SK-MEL-5 (cell line): ENCODE results near the gene HPDL. TPM values are rescaled to one million over a fixed set of nuclear protein-coding genes. Genes with fewer than 3 reads are reported as not detected.
"Not testable (repeated sequence)": the region's sequence is repeated elsewhere in the genome, so short reads cannot be mapped to it uniquely, and the experiment has no call there.

Experiments used
- DNase-seq: peaks from one replicate; pipeline ENCODE4 v3.0.0-alpha.2; 2016; ENCODE audit warnings: low read depth, low spot score
- in situ Hi-C: cut with HindIII; loops from 2 replicates; pipeline ENCODE4 v1.10.0; 2016; ENCODE audit warnings: low sequenced_read_pairs, high pct_unique_total_duplicates, low pct_unique_long_range_greater_than_20kb
- polyA plus RNA-seq, 2 experiments: library from polyadenylated mRNA; depleted of rRNA; stranded (reverse); fragments of >200 nt; gene quantifications; 2 replicates each; pipeline ENCODE4 v1.2.3, GENCODE V29; 2015
- total RNA-seq: library from RNA; depleted of rRNA; stranded (reverse); fragments of >200 nt; shearing (Covaris generic); gene quantifications from 2 replicates; pipeline ENCODE4 v1.2.3, GENCODE V29; 2014; rRNA removed

The HPDL gene
- total RNA-seq, result not detected in 2 replicates
- polyA plus RNA-seq (2015; cell fraction: cytosol; rRNA removed), result 0.13 TPM in 1 of 2 replicates, not detected in the other
- not detected in 2 replicates for polyA plus RNA-seq (2015; cell fraction: nucleus; rRNA removed)

GRCh38 chr1:45326627-45327623 lies at the start of gene HPDL:
TSS of gene HPDL (plus strand) at chr1:45326895. CDS start at chr1:45327149, 254 bp downstream.
- DNase-seq, result no peak
- in situ Hi-C loops, result no loop called here

GRCh38 chr1:45282351-45282750 lies 44.3 kb upstream of the HPDL start:
- in situ Hi-C loops, result no loop called here
- DNase-seq, result no peak

DNA sequence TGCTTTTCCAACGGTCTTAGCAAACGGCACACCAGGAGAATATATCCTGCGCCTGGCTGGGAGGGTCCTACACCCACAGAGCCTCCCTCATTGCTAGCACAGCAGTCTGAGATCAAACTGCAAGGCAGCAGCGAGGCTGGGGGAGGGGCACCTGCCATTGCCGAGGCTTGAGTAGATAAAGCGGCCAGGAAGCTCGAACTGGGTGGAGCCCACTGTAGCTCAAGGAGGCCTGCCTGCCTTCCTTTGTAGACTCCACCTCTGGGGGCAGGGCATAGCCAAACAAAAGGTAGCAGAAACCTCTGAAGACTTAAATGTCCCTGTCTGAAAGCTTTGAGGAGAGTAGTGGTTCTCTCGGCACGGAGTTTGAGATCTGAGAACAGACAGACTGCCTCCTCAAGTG lies 41.8 kb upstream of the HPDL start:
- in situ Hi-C loops, DNase-seq: not testable (repeated sequence)

DNA sequence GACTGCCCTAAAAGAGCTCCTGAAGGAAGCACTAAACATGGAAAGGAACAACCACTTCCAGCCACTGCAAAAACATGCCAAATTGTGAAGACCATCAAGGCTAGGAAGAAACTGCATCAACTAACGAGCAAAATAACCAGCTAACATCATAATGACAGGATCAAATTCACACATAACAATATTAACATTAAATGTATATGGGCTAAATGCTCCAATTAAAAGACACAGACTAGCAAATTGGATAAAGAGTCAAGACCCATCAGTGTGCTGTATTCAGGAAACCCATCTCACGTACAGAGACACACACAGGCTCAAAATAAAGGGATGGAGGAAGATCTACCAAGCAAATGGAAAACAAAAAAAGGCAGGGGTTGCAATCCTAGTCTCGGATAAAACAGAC lies 40.2 kb upstream of the HPDL start:
- DNase-seq, in situ Hi-C loops: not testable (repeated sequence)

GRCh38 chr1:45291002-45291401 lies 35.7 kb upstream of the HPDL start:
- in situ Hi-C loops, DNase-seq: not testable (repeated sequence)

DNA sequence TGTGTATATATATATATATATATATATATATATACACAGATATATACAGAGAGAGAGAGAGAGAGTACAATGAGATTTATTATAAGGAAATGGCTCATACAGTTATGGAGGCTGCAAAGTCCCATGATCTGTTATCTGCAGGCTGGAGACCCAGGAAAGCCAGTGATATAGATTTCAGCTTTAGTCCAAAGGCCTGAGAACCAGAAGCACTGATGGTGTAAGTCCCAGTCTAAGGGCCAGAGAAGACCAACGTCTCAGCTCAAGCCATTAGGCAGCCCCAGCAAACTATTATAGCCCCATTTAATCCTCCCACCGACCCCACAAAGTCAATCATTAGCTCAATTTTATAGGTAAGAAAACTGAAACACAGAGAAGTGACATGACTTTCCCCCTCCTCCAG lies 35.0 kb upstream of the HPDL start:
- DNase-seq, result no peak
- in situ Hi-C loops, result no loop called here

DNA sequence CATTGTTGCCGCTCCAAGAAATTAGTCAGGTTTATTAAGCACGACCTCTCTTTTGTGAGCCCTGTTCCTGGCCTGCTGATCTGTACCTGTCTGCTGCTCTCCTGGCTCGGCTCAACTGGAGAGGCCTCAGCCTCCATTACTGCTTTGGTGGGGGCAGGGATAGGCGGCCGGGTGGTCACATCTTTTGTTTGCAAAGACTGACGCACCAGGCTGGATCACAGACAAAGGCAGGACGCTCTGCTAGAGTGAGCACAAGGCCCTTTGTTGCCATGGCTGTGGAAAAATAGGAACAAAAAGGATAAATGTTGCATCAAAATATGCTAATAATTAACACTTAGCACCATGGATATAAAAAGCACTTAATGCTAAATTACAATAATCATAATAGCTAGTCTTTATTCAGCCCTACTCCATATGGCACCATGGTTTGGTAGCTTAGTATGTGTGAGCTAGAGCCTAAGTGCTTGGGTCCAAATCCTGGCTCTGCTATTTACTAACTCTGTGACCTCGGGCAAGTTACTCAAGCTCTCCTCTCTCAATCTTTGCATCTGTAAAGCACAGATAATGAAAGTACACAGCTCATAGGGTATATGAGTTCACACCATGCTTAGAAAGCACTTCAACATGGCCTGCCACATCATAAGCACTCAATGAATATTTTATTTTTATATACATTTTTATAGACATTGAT lies 28.9 kb upstream of the HPDL start:
- in situ Hi-C loops, result no loop called here
- no peak for DNase-seq

DNA sequence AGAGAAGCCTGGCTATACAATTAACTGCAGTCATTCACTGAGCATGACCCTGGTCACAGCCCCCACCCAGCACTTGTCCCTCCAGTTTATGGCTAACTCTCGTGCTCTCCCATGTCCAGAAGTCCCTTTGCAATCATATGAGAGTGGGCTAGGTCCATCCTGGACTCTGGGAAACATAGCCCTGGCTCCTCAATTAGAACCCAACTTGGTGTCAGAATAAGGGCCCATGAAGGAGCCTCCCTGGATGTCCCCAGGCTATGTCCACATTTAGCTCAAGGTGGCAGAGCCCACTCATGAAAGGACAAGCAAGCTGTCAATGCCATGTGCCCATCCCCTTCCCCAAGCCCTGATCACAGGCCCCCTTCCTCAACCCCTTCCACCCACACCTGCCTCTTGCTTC lies 27.4 kb upstream of the HPDL start:
- in situ Hi-C loops, result no loop called here
- no peak for DNase-seq

- in situ Hi-C loops, result no loop called here
- peak; percentile 75 for DNase-seq
Measured at GRCh38 chr1:45299981-45300668, 26.6 kb upstream of the HPDL start.

GRCh38 chr1:45300669-45300997 lies 26.1 kb upstream of the HPDL start:
- in situ Hi-C loops, result no loop called here
- no peak for DNase-seq

GRCh38 chr1:45302505-45303150 lies 24.1 kb upstream of the HPDL start:
- in situ Hi-C loops, result no loop called here
- no peak for DNase-seq

DNA sequence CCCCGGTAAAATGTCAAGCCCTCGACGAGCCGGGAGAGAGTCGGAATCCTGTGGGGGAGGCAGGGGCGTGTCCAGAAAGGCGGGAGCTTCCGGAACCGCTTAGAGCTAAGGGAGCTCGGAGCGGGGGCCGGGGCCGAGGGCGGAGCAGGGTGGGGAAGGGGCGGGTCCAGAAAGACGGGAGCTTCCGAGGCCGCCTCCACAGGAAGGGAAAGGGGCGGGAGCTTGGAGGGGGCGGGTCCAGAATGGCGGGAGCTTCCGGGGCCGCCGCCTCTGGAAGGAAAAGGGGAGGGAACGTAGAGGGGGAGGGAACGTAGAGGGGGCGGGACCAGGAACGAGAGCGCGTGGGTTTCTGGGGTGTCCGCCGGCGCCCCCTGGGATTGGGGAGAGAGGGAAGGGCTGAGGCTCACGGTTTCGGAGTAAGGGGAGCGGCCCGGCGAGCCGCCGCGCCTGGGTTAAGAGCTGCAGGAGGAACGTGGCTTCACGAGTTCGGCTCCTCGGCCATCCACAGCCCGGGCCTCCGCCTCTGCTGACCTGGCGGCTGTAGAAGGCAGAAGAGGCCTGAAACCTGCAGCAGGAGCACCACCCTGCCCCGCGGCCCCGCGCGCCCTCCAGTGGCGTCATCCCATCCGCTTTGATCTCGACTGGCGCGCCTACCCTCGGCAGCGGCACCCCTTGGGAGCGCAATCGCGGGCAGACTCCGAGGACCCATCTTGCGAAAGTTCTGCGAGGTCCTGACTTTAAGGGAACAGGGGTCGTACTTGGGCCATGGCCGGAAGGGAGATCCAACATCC lies 23.0 kb upstream of the HPDL start:
- peak; percentile 95 for DNase-seq
- in situ Hi-C loops, result no loop called here

GRCh38 chr1:45304311-45305081 lies 22.2 kb upstream of the HPDL start:
- peak; percentile 20 for DNase-seq
- in situ Hi-C loops, result no loop called here

DNA sequence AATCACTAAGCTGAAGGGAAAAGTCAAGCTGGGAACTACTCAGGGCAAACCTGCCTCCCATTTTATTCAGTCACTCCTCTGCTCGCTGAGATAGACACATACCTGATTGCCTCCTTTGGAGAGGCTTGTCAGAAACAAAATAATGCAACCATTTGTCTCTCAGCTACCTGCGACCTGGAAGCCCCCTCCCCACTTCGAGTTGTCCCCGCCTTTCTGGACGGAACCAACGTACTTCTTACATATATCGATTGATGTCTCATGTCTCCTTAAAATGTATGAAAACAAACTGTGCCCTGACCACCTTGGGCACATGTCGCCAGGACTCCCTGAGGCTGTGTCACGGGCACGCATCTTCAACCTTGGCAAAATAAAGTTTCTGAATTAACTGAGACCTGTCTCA lies 21.5 kb upstream of the HPDL start:
- no peak for DNase-seq
- in situ Hi-C loops, result no loop called here

DNA sequence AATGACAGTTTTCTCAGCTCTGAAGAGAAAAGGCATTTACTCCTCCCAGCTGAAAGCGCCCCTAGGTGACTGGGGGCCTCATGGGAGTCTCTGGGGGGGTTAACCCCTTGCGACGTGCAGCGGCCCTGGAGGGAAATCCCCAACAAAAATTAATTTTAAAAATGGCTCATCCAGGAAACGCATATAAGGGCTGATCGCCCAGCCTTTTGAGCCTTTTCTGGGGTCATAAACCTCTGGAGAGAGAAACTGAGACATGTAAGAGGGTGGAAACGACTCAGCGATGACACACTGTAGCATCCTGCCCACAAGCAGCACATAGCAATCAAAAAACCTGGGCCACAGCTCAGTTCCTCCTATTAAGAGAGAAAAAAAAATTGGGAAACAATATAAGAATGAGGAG lies 20.4 kb upstream of the HPDL start:
- in situ Hi-C loops, result no loop called here
- no peak for DNase-seq

DNA sequence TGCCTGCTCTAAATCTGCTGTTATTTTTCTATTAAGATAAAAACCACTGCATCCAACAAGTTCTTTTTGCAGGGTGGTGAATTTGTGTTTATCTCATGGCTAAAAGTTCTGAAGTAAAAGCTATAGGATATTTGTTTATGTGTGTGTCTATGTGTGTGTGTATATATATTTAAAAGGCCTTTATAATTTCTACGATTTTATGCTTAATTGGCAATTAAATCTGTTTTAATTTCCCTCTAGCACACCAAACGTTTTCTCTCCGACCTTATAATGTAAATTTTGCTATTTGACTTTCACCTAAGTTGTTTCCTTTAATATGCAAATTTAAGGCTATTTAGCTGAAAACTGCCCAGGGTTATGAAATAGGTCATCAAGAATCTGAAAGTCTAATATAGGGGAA lies 19.8 kb upstream of the HPDL start:
- in situ Hi-C loops, result no loop called here
- no peak for DNase-seq
